ENCODE measurements around the gene PLXNA1.

GRCh38 chr3:126944089-126944965 lies 38.6 kb upstream of the PLXNA1 start:
- TF ChIP-seq CTCF (IDR thresholded peaks at IDR 0.05) (no peak), EZH2 (IDR thresholded peaks at IDR 0.05) (no peak), EZH2phosphoT487 (IDR thresholded peaks at IDR 0.05) (no peak)

Measured in neural progenitor cell (in vitro differentiated cells).